ENCODE results near the gene ATP6V1C2. TPM values are rescaled to one million over a fixed set of nuclear protein-coding genes. Genes with fewer than 3 reads are reported as not detected.
A peak's percentile ranks its signal among the peaks of the same experiment; 100 is the strongest.

Gene ATP6V1C2, protein sequence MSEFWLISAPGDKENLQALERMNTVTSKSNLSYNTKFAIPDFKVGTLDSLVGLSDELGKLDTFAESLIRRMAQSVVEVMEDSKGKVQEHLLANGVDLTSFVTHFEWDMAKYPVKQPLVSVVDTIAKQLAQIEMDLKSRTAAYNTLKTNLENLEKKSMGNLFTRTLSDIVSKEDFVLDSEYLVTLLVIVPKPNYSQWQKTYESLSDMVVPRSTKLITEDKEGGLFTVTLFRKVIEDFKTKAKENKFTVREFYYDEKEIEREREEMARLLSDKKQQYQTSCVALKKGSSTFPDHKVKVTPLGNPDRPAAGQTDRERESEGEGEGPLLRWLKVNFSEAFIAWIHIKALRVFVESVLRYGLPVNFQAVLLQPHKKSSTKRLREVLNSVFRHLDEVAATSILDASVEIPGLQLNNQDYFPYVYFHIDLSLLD
- 12.1 TPM for total RNA-seq

DNA sequence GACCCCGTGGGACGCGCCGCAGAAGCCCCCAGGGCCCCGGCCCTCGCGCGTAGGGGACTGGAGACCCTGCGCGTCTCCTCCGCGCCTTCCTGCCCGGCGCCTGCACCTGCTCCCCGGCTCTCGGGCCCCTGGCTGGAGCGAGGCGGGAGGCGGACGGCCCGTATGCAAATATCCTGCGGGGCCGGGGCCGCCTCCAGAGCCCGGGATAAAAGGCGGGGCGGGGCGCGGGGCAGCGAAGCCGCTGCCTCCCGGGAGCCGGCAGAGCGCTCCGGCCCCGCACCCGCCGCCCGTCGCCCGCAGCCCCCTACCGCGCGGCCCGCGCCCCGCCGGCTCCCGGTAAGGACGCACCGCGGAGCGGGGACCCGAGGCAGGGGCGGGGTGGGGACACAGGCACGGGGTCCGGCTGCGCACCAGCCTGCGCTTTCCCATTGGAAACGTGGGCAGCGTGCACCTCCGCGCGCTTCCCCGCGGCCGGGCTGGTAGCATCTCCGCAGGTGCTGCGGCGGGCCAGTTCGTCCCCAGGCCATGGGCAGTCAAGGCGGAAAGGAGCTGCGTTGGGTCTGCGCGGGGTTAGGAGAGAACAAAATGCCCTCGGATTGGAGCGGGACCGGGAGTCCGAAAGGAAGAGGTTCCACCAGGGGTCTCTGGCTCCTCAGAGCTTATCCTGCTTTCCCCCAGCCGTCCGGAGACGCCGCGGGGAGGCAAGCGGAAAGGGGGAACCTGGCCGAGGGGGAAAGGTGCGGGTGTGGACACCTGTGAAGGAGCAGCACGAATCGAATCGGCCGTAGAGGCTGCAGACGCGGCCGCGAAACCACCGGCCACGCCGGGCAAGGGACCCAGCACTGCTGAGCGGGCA lies at the start of gene ATP6V1C2:
TSS of gene ATP6V1C2 (plus strand) at position 235 of the 856 bp plus-strand sequence. CDS start 1,220 bp downstream, outside the sequence.
- DNase-seq = peak; percentile 21

DNA sequence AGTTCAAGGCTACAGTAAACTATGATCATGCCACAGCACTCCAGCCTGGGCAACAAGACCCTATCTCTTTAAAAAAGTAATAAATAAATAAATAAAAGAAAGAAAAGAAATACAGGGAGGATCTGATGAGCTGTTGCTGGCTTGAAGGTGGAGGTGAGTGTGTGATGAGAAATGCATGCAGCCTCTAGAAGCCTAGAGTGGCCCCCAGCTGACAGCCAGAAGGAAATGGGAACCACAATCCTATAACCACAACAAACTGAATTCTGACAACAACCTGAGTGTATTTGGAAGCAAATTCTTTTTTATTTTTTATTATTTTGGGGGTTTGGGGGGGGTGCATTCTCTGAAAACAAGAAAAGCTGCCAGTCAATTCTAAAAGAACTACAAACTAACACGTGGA lies 46.3 kb upstream of the ATP6V1C2 start:
- no peak for DNase-seq

DNA sequence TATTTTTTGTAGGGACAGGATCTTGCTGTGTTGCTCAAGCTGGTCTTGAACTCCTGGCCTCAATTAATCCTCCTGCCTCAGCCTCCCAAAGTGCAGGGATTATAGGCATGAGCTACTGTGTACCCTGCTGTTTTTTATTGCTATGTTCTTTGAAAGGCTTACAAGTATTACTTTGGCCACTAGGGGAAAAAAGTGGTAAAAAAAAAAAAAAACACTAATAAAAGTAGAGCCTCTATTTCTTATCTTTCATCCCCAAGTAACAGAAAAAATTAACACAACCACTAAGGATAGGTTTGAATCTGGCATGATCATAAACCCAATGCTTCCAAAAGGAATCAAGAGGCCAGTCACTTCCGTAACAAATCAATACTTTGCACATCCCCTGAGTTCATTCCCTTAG lies 43.2 kb upstream of the ATP6V1C2 start:
- no peak for DNase-seq

DNA sequence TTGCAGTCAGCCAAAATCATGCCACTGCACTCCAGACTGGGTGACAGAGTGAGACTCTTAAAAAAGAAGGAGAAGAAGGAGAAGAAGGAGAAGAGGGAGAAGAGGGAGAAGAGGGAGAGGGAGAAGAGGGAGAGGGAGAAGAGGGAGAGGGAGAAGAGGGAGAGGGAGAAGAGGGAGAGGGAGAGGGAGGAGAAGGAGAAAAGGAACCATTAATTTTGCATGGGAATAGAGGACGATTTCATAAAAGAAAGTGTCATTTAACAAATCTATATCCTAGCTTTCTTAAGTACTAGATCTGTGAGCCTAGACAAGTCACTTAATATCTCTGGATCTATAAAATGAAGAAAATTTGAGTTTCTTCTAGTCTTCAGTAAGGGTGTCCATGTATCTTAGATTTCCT lies 41.2 kb upstream of the ATP6V1C2 start:
- no peak for DNase-seq

DNA sequence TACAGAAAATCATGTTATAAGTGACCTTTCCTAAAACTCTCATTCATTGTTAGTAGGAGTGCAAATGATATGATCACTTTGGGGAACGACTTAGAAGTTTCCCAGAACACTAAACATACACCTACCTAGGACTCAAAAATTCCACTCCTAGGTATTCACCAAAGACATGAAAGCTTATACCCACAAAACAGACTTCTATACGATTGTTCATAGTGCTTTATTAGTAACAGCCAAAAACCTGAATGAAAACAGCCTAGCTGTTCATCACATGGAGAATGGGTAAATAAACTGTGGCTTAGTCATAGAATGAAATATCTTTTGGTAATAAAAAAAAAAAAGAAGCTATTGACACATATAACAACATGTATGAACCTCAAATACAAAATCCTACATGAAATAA lies 40.5 kb upstream of the ATP6V1C2 start:
- DNase-seq = no peak

DNA sequence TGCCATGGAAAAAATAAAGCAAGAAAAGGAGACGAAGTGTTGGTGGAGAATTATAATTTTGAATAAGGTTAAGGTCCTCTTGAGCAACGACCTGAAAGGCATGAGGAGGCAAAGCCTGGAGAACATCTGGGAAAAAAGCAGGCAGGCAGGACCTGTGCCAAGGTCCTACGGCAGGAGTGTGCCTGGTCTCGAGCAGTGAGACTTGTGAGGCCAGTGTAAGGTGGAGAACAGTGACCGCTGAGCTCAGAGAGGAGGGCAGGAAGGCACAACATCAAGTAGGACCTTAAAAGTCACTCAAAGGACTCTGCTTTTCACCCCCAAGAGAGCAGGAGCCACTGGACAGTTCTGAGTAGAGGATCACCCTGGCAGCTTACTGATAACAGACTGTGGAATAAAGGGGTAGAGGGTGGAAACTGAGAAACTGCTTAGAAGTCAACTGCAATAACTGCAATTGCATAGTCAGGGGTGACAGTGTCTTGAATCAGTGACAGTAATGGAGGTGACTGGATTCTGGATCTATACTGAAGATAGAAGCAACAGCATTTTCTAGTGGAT lies 35.2 kb upstream of the ATP6V1C2 start:
- DNase-seq = no peak

DNA sequence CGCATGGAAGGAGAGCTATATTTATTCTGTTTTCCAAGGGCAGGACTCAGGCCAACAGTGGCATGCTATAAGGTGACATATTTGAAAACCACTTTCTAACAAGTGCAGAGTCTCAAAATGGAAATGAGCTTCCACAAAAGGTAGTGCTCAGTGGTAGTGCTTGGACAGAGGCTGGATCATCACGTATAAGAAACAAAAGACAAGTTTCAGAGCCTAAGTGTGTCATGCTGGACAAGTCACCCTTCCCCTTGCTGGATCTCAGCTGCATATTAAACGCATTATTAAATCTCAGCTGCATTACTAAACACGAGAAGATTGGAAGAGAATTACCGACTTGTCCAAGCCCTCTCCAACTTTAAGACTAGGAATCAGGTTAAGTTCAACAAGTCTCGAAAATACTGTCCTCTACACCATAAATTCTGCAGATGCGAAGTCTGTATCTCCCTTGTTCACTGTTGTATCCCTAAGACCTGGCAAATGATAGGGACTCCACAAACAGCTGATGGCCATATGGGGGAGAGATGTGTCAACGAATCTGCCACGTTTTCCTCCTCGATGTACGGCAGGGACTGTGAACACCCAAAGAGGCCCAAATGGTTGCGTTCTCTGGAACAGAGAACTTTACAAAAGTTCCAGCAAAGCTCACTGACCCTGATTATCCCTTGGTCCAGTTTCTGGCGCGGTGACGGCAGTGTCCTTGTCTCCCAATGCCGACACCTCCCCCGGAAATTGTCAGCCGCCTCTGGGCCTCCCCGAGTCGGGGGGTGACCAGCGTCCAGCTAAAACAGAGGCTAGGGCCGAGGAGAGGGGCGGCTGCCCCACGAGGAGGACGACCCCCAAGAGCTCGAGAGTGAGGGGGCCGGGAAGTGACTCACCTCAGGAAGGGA lies 32.3 kb upstream of the ATP6V1C2 start:
- DNase-seq = no peak

DNA sequence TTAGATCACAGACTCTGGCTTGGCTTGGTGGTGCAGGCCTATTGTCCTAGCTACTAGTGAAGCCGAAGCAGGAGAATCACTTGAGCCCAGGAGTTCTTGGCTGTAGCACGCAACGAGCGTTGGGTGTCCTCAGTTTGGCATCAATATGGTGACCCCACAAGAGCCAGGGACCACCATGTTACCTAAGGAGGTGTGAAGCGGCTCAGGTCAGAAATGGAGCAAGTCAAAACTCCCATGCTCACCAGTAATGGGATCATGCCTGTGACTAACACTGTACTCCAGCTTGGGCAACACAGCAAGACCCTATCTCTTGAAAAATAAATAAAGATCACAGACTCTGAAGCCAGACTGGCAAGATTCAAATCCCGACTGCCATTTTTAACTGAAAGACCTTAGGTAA lies 29.9 kb upstream of the ATP6V1C2 start:
- no peak for DNase-seq

DNA sequence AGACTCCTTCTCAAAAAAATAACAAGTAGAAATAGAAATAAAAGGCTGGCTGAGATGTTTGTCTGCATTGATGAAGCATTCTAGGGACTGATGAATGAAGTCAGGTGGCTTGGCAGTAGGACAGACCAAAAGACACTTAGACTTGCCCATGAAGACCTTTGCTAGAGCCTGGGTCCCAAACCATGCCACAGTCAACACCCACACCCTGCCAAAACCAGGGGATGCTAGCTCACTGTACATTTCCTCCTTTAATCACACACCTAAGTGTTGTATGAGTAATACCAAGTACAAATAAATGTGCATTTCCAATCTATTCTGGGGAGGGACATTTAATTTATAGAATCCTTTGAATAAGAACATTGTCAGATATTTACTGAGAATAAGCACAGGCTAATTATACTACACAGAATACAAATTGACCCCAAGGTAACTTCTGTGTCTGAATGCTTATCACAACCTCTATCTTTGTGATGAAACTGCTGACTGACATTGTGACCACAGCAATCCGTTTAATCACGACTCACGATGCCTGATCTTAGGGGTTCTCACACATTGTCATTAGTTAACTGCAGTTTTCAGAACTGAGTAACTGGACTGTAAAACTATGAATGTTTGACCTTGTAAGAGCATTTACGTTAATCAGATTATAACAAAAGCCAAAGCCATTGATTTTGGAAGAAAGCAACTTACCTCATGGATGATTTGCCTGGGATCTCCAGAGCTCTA lies 21.2 kb upstream of the ATP6V1C2 start:
- DNase-seq = no peak

DNA sequence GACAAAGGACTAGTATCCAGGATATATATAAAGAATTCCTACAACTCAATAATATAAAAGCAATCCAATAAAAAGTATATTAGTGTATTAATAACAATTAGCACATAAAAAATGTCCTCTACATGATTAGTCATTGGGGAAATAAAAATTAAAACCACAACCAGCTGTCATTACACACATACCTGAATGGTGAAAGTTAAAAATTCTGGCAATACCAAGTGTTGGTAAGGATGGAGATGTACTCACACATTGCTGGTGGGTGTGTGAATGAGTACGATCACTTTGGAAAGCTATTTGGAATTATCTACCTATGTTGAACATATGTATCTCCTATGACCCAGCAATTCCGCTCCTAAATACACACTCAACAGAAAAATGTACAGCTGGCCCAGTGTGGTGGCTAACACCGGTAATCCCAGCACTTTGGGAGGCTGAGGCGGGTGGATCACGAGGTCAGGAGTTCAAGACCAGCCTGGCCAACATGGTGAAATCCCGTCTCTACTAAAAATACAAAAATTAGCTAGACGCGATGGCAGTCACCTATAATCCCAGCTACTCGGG lies 17.3 kb upstream of the ATP6V1C2 start:
- no peak for DNase-seq

DNA sequence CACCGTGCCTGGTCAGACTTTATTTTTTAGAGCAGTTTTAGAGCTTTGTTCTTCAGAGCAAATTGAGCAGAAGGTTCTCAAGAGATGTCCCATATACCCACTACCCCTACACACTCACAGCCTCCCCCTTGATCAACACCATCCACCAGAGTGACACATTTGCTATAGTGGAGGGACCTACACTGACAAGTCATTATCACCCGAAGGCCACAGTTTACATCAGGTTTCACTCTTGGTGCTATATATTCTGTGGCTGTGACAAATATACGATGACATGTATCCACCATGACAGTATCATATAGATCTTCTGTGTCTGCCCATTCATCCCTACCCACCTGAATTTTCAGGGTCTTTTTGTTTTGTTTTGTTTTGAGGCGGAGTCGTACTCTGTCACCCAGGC lies 15.4 kb upstream of the ATP6V1C2 start:
- DNase-seq = no peak

DNA sequence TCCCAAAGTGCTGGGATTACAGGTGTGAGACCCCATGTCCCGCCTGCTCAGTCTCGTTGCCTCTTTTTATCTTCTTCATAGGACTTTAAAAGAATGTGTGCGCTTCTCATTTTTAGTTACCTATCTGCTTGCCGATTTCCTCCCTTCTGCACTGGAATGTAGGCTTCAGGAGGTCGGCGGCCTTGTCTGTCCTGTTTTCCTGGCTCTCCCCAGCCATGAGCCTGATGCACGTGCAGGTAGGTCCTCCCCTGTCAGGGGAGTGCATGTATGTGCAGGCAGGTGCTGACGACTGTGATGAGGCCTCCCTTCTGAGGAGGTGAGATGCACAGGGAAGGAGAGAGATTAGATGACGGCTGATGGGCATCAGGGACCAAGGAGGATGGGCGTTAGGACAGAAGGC lies 13.6 kb upstream of the ATP6V1C2 start:
- DNase-seq = no peak

DNA sequence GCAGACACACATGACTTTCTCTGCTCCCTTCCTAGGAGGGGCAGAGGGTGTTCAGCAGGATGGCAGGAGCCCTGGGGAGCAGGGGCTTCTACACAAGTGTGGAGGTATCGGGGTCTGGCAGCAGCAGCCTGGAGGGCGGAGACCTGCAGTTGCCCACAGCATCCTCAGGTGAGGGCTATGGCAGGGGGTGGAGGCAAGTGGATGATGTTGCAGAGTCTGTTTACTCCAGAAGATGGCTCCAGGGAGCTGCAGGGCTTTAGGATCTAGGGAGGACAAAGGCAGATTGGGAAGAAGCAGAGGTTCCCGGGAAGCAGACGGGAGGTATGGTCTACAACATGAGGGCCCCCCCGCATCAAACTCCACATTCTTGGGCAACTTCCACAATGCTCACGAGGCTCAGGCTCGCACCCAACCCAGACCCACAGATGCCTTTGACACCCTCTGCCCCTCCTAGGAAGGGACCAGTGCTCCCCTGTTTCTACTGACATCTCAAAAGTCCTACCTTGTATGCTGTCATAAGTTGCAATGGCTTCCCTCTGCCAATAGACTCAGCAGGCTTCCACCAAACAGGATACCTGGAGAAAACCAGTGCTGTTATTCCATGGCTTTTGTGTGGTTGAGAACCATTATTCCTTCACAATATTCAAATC lies 12.0 kb upstream of the ATP6V1C2 start:
- DNase-seq = no peak

DNA sequence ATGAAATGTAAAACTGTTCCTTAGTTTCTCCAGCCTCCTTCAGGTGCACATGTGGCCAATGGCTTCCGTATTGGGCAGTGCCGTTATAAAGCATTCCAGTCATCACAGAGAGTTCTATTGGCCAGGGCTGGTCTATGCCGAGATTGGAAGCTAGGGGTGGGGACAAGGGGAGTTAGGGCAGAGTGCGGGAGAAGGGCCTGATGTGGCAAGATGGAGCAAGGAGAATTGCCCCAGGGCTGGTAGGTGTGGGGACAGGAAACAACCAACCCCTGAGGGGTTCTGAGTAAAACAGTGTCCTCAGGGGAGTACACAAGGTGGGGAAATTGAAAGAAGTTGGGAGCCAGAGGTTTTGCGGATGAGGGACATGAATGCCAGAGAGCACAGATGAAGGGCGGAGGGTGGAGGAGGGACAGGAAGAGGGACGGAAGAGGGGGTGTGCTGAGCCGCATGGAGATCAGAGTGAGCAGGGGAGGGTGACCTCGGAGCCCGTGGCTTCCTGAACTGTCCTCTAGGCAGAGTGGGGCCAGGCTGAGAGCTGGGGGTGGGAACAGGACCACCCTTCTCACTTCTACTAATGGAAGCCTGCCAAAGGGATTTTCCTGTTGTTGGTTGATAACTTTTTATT lies 9.1 kb upstream of the ATP6V1C2 start:
- DNase-seq = no peak

DNA sequence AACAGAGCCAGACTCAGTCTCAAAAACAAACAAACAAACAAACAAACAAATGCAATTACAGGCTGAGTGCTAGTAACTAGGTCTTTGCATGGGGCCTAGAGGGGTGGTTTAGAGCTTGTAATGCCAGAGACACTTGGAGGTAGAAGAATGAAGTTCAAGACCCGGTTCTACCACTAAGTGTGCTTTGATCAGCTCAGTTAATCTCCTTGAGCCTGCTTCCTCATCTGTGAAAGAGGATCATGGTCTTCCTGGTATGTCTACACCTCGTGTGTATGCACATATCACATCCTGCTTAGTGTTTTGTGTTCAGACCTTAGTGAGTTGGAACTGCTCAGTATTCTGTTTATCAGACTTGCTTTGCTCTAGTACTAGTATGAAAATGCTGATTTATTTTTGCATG lies 4.8 kb upstream of the ATP6V1C2 start:
- no peak for DNase-seq

DNA sequence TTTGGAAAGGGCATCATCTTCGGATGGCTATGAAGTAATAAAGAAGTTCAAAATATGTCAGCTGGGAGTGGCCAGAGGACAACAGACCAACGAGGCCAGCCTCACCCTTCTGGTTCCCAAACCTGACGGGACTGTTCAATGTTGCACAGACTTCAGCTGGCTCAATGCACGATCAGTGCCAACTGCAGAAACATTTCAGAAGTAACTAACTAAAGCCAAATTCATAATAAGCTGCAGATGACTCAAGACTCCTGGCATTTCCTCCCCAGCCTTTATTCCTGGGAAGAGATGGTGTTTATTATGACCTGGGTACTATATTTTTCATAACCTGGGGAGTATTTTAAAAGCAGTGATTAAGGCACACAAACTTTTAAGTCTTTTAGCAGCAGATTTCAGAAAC lies 3.8 kb upstream of the ATP6V1C2 start:
- DNase-seq = peak; percentile 13

DNA sequence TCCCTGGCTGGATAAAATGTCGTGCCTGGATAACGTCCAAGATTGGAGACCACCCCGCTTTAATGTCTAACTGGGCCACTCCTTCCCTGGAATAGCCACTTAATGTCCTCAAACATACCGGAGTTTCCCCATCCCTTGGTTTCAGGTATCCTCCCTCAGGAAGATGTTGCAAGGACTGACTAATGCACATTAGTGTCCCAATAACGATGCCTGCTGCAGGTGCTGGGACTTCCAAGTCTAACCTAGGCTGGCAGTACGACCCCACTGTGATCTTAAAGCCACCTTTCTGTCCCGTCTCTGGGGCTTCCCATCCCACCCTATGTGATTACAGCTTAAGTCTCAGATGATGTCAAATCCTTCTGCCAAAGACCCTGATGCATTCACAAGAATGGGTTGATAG lies 1.1 kb upstream of the ATP6V1C2 start:
- no peak for DNase-seq

DNA sequence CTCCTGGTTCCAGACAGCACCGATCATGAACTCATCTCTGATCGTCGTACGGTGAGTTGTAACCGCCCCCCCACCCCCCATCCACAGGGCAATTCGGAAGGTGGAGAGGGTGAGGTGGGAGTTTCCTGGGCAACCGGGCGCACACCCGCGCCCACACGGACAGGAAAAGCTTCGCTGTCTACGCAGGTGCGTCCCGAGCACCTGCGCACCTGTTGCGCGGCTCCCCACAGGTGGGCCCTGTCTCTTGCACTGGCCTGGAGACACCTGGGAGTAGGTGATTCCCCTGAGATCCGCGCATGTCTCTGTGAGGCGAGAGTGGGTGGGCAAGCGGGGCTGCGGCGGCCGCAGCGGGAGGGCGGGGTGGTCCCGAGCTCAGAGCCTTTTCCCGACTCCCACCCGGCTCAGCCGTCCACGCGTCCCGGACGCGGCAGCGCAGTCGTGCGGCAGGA lies 459 bp upstream of the ATP6V1C2 start:
- DNase-seq = no peak

DNA sequence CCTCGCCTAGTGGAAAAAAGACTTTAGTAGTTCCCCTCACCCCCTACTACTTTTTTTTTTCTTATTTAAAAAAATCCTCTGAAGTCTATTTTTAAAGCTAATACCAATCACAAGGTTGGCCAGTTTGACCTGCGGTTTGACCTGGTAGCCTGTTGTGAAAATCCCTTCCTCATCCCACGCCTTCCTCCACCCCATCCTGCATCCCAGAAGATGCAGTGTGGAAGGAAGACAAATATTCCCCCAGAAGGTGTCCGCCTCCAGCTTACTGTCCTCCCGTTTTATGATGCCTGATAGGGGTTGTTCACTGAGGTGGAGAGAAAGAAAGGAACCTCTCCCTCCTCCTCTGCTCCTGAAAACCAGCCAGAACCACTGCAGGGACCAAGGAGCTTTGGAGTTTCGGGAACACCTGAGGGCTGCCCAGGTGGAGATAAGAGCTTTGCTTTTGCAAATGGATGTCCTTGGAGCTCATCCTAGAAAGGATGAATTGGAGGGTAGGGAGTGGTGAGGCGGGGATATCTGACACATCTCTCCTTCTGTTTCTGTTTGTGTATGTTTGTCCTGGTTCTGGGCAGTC lies 909 bp downstream of the ATP6V1C2 start:
- DNase-seq = no peak

Data from tongue (tissue), 2 donors.